SK-N-MC (cell line): Measurements from ENCODE around the gene NRAS.

Source experiments
- EZH2 ChIP-seq: fragments of 200-600 bp; sonication (generic); IDR thresholded peaks from one replicate; pipeline ENCODE4 v1.6.1; 2017; ENCODE audit warnings: antibody characterized with exemption
- POLR2AphosphoS5 ChIP-seq: IDR thresholded peaks from 2 replicates; pipeline ENCODE4 v1.6.1; 2012; ENCODE audit warnings: mild to moderate bottlenecking, low read depth, low read length, borderline replicate concordance

DNA sequence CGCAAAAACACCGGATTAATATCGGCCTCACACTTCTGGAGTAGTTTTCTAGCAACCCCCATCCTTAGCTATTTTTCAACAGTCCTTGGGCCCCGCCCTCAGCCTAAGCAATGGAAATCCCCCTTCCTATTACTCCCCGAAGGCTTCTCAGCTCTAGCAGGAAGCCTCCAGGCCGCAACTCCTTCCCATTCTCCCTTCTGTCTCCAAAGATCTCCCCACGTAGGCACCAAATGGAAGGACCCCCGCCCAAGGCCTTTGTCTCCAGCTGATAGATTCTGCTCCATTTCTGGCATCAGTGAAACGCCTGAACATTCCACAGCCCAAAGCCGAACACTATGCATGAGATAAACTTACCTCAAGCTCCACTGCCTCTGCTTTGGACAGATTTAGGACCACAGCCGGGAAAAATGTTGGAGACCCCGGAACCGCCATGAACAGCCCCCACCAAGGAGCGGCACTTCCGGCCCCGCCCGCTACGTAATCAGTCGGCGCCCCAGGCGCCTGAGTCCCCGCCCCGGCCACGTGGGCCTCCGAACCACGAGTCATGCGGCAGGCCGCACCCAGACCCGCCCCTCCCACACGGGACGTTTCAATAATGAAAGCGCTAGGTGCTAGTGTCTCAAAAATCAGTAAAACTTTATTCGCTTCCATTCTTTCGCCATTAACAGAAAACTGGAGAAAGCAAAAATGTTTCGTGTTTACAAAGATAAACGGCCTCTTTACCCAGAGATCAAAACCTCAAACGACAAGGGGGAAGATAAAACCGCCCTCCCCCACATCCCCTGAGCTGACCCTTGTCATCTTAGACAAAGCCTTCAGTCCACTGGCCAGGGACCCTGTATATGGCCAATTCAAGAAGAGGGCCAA is at the start of gene NRAS:
- TF ChIP-seq EZH2 (no peak), POLR2AphosphoS5 (peak; percentile 93)
